GM21381 (cell line): Measurements from ENCODE around the gene TYRO3.
"Not testable (repeated sequence)": the region's sequence is repeated elsewhere in the genome, so short reads cannot be mapped to it uniquely, and the experiment has no call there.

Experiments used
- ATAC-seq: cut with Tn5 transposase; IDR thresholded peaks from one replicate; pipeline ENCODE4 v1.9.1; 2021; ENCODE audit warnings: mild to moderate bottlenecking, moderate library complexity; ENCODE audit not compliant: unreplicated experiment

Gene TYRO3

DNA sequence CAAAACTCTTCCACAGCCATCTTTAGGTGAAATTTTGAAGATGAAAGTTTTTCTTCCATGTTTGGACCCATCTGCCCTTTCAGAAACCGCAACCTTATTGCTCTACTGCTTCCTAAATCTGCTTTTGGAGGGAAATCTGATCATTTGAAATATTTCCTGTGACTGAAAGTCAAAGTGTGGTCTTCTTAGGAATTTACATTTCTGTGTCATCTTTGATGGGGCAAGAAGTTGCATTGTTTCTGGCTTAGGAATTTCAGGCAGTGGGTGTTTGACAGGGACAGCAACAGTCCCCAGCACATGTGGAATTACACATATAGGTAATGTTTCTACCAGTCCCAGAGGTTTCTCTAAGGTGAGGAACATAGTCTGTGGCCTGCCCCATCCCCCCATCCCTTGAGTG is 5.3 kb upstream of the TYRO3 start:
- ATAC-seq = no peak

DNA sequence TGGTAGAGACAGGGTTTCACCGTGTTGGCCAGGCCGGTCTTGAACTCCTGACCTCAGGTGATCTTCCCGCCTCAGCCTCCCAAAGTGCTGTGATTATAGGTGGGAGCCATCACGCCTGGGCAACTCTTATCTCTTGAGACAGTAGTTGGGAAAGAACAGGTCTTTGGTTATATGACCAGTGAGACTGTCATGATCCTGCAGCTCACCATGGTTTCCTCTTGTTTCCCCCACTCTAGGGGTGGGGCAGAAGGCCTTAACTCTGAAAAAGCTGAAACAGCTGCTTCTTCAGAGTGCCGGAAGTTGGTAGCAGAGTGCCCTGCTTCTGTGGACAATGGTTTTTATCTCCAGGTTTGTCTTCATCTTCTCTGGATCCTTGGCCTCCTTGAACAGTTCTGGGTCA is 4.7 kb upstream of the TYRO3 start:
- no peak for ATAC-seq

DNA sequence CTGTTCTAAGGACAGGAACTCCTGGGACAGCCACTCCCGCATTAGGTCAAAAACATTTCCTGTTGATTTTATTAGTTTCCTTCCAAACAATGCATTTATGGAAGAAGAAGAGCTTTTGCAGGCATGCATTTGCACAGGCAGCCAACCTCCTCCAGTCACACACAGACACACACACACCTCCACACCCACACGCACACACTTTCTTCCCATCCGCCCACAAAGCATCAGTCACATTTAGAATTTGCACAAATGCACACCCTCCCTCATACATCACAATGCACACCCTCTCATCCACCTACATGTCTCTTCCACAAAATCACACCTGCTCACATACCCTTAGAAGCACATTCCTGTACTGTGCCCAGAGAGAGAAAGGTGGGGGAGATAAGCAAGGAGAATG is 4.1 kb upstream of the TYRO3 start:
- ATAC-seq = no peak

- ATAC-seq = no peak
Observed at GRCh38 chr15:41556677-41557076, 2.3 kb upstream of the TYRO3 start.

GRCh38 chr15:41557673-41558399 is 1.2 kb upstream of the TYRO3 start:
- no peak for ATAC-seq

DNA sequence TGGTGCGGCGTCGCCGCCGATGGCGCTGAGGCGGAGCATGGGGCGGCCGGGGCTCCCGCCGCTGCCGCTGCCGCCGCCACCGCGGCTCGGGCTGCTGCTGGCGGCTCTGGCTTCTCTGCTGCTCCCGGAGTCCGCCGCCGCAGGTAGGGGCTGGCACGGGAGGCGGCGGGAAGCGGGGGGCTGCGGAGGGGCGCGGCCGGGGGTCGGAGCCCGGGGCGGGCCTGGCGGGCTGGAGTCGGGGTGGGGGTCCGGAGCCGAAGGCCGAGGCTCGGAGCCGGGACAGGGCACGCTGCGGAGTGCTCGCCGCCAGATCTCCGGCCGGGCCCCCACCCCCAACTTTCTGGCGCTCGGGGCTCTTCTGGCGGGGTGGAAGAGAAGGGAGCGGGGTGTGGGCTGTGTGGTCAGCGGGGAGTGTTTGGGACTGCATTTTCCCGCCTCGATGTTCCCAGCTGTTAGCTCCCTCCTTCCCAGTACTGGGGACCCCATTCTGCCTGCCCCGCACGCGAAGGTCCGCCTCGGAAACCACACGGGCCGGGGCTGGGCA is 299 bp downstream of the TYRO3 start:
- no peak for ATAC-seq

DNA sequence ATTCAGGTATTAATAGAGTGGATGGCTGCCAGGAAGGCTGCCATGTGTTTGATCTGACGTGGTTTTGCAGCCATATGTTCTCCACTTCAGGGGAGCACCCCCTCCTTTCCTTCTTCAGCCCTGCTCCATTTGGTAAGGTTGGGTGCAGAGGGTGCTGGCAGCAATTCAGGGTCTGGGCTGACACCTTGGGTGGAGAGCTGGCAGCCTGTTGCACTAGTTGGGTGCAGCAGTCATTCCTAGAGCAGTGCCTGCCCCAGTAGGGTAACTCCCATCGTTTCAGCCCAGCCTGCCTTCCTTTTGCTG is 1.5 kb downstream of the TYRO3 start:
- no peak for ATAC-seq

DNA sequence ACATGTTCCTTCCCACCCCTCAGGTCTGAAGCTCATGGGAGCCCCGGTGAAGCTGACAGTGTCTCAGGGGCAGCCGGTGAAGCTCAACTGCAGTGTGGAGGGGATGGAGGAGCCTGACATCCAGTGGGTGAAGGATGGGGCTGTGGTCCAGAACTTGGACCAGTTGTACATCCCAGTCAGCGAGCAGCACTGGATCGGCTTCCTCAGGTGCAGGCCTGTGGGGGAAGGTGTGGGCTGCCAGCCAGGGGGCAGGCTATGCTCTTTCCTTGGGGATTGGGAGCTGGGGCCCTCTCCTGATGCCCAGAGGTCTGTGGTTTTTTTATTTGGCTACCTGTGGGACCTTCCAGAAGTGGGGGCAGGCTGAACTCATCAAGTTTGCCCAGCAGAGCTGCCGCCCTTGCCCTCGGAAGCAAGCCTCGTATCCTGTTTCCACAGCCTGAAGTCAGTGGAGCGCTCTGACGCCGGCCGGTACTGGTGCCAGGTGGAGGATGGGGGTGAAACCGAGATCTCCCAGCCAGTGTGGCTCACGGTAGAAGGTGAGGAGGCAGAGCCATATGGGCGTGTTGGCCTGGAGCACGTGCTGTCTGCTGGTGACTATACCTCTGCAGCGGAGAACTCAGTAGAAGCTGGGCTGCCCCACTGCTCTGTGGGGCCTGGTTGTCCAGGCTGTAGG is 2.2 kb downstream of the TYRO3 start:
- ATAC-seq = no peak

DNA sequence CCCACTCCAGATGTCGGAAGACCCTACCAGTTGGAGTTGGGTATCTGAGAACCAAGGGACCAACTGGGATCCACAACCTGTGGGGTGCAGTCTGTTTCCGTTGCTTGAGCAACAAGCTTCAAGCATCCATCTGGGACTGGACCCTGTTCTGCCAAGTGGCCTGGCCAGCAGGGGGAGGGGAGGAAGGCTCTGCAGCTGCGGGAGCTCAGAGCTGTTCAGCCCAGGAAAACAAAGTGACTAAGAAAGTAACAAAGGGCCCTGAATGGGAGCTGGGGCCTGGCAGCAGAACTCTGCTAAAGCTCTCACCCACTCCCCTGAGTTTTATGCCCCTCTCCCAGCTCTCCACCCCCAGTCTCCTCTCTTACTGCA is 2.7 kb downstream of the TYRO3 start:
- no peak for ATAC-seq

- no peak for ATAC-seq
Observed at GRCh38 chr15:41562244-41562643, 3.2 kb downstream of the TYRO3 start.

DNA sequence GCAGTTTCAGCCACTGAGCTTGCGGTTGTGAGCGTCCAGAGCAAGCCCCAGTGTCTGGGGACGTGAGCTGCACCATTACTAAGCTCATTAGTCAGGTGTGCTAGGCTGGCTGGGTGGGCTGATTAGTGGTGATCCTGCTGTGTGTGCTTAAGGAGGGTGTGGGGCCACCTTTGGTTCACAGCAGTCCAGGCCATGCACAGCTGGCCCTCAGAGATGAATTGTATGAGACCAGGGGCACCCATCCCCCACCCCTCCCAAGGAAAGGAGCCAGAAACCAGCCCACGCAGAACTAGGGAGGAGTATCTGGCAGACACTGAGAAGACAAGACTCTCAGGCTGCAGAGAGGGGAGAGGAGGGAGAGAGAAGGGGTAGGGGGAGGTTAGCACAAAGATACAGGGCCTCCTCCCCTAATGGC is 3.8 kb downstream of the TYRO3 start:
- ATAC-seq = no peak

- no peak for ATAC-seq
Observed at GRCh38 chr15:41564286-41564959, 5.4 kb downstream of the TYRO3 start.

DNA sequence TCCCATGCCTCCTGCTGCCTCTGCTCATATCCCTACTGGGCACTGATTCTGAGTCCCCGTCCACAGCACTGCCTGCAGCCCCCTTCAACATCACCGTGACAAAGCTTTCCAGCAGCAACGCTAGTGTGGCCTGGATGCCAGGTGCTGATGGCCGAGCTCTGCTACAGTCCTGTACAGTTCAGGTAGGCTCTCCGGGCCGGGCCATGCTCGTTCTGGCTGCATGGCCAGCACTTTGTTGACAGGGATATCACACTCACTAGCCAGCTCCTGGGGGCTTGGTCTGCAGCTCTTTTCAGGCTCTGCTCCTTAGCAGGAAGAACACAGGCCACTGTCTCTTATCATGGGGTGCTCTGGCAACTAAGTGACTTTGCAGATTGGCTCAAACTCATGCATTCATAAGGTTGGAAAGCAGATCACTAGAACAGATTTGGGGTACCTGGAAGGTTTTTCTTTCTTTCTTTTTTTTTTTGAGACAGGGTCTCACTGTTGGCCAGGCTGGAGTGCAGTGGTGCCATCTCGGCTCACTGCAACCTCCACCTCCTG is 6.0 kb downstream of the TYRO3 start:
- no peak for ATAC-seq

DNA sequence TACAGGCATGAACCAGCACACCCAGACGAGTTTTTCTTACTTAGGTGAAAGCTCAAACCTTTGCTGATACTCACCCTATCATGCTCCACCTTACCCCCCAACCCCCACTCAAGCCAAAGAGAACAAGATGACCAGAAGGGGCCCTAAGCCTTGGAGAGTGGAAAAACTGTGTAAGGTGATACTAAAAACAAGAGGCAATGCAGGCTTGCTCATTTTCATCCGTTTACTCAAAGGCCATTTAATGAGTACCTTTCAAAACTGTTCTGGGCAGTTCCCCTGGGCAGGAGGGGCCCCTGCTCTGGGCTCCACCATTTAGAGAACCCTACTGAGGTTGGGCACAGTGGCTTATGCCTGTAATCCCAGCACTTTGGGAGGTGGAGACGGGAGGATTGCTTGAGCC is 6.7 kb downstream of the TYRO3 start:
- no peak for ATAC-seq

DNA sequence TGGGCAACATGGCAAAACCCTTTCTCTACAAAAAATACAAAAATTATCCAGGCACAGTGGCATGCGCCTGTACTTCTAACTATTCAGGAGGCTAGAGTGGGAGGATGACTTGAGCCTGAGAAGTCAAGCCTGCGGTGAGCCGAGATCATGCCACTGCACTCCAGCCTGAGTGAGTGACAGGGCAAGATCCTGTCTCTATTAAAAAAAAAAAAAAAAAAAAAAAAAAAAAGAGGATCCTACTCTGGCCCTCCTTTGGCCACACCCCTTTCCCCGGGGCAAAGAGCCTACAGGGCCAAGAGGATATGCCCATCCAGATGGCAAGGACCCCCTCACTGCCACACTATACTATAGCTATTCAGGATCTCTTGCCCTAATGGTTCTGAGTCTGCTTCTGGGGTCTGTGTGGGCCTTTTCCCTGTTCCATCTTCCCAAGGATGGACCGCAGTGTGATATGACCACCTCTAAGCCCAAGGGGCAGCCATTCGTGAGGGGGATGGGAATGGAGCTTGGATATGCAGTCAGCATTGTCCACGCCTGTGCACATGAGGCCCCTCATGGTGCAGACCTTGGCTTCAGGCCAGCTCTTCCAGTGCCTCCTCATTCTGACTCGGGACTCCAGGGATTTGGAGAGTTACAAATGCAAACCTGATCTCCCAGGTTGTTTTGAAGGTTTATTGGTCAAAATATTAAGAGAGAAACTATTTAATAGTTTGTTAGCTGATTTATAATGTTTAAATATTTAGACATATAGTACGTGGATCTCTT is 7.3 kb downstream of the TYRO3 start:
- no peak for ATAC-seq

- ATAC-seq = no peak
Observed at GRCh38 chr15:41567261-41567660, 8.2 kb downstream of the TYRO3 start.

DNA sequence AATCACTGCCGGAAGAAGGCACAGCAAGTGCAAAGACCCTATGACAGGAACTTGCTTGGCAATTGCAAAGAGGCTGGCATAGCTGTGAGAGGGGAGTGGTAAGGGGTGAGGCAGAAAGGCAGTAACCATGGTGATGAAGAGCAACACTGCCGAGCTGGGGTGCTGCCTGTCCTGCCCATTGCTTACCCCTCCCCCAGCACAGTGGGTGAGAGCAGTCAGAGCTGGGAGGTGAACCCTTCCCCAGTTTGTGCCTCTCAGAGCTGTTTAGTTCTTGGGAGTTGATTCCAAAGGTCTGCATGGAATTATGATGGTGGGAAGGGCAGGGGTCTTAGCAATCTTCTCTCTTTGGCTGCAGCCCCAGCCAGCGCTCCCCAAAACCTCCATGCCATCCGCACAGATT is 8.8 kb downstream of the TYRO3 start:
- ATAC-seq = no peak

GRCh38 chr15:41568350-41569017 is 9.5 kb downstream of the TYRO3 start:
- no peak for ATAC-seq

- not testable (repeated sequence) for ATAC-seq
Observed at GRCh38 chr15:41569232-41569631, 10.2 kb downstream of the TYRO3 start.

DNA sequence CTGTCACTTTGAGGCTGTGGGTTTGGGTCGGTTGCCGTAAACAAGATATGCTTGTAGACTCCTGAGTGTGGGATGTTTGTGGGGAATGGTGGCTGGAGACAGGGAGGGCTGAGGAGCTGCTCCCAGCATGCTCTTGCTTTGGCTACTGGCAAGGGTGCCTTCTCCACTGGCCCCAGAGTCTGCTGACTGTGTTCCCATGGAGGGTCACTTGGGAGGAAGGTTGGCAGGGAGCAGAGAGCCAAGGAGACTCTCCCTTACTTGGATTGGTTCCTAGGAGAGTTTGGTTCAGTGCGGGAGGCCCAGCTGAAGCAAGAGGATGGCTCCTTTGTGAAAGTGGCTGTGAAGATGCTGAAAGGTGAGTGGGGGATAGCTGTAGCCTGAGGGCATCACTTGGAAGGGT is 11.8 kb downstream of the TYRO3 start:
- no peak for ATAC-seq

DNA sequence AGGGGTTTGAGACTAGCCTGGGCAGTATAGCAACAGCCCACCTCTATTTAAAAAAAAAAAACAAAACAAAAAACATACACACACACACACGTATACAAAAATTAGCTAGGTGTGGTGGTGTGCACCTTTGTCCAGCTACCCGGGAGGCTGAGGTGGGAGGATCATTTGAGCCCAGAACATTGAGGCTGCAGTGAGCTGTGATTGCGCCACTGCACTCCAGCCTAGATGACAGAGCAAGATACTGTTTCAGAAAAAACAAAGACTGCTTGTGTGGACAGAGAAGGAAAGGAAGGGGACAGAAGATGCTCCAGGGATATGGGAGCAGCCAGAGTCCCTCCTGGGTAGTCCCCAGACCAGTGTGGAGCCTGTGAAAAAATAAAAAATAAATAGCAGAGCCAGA is 12.9 kb downstream of the TYRO3 start:
- no peak for ATAC-seq
